Ammon's horn (tissue), 1 donor: Measurements from ENCODE around the gene PAOX.

ENCODE experiments used
- DNase-seq: peaks from one replicate; pipeline ENCODE4 v3.0.0-alpha.2; 2016; ENCODE audit warnings: low spot score

Gene PAOX

GRCh38 chr10:133379152-133379800 lies at the start of gene PAOX:
TSS of gene PAOX (plus strand) at chr10:133379262. CDS start at chr10:133379317, 55 bp downstream.
- peak; percentile 82 for DNase-seq

GRCh38 chr10:133329491-133330202 lies 49.4 kb upstream of the PAOX start:
- DNase-seq, result peak; percentile 89

- DNase-seq, result no peak
Observed at GRCh38 chr10:133332936-133333699, 45.9 kb upstream of the PAOX start.

GRCh38 chr10:133334503-133335245 lies 44.4 kb upstream of the PAOX start:
- no peak for DNase-seq

GRCh38 chr10:133335246-133336117 lies 43.6 kb upstream of the PAOX start:
- DNase-seq, result peak; percentile 61

GRCh38 chr10:133336118-133336576 lies 42.9 kb upstream of the PAOX start:
- DNase-seq, result no peak

- peak; percentile 80 for DNase-seq
Observed at GRCh38 chr10:133336577-133337369, 42.3 kb upstream of the PAOX start, which contains the start of gene CALY. TSS of gene CALY (minus strand) at chr10:133336896. CDS start at chr10:133328989, 7,907 bp downstream.

GRCh38 chr10:133337370-133337725 lies 41.7 kb upstream of the PAOX start:
- no peak for DNase-seq

GRCh38 chr10:133338080-133339071 lies 40.7 kb upstream of the PAOX start:
- DNase-seq, result no peak

GRCh38 chr10:133339708-133340380 lies 39.2 kb upstream of the PAOX start:
- DNase-seq, result no peak

GRCh38 chr10:133341983-133342382 lies 37.1 kb upstream of the PAOX start:
- no peak for DNase-seq

GRCh38 chr10:133342942-133343341 lies 36.1 kb upstream of the PAOX start:
- no peak for DNase-seq

- no peak for DNase-seq
Observed at GRCh38 chr10:133343558-133343957, 35.5 kb upstream of the PAOX start.

- DNase-seq, result no peak
Observed at GRCh38 chr10:133344236-133344635, 34.8 kb upstream of the PAOX start.

- no peak for DNase-seq
Observed at GRCh38 chr10:133346413-133346812, 32.6 kb upstream of the PAOX start.

GRCh38 chr10:133347710-133348517 lies 31.1 kb upstream of the PAOX start:
- DNase-seq, result no peak

- no peak for DNase-seq
Observed at GRCh38 chr10:133349160-133349568, 29.9 kb upstream of the PAOX start.
